GM18511 (cell line): Measurements from ENCODE around the gene PALLD.

ENCODE experiments used
- ATAC-seq: cut with Tn5 transposase; IDR thresholded peaks from one replicate; pipeline ENCODE4 v1.9.1; 2021; ENCODE audit warnings: mild to moderate bottlenecking, moderate library complexity; ENCODE audit not compliant: unreplicated experiment

PALLD gene

DNA sequence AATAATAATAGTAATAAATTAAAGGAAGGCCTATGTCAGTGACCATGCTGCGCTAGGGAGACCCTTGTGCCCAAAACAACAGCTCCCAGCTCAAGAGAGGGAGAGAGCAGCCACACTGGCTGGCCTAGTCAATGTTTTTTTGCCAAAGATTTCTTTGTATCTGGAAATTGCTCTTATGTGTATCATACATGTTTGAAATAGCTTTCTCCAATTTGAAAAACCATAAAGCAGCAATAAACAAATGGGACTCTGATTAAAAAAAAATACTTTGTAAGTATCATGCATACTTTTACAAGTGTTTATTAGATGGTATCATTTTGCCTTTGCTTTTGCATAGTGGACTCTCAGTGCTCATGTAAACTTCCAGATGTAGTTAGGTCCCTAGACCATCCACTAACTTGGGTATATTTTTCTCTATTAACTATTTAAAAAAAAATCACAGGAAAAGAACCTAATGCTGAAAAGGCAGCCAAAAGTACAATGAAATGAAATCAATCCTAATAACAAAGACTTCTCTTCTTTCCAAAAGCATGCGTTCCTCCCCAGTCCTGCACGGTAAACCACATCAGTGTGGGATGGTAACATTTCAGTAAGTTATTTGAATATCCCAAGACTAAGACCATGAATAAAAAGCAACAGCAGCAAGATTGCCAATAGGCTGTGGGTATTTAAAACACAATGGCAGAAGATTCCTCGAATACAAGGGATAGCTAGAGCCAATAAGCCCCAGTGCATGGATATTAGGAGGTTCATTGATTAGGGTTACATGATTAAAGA lies 117.6 kb downstream of the PALLD start:
- ATAC-seq, result no peak

DNA sequence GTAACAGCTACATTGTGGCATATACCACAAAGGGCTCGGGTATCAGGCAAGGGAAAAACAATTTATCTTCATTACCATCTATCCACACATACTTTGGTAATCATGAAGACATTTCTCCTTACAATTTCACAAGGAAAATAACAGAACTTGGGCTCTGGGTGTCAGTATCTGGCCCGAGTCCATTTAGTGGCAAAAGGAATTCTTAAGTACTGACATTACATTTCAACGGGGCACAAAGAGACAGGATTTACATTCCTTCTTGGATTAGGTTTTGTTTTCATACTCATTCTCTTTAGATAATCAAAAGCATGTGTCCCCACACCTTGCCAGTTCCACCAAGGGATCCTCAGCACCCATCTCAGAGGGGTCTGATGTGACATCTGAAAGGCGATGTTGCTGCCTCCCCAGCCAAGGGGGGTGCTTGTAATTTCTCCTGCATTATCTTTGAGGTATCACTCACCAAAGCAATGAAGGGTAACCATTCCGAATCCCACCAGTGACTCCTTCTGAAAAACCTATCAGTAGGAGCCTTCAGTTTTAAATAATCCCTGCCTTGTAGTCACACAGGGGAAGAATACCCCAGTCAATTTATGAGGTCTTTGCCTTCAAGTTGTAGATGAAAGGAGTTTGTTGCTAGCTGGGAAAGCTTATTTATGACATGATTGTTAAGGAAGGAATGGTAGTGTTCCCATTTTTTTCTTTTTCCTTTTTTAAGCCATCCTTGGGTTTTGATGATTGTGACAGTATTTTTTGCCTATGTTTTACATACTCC lies 118.6 kb downstream of the PALLD start:
- no peak for ATAC-seq

DNA sequence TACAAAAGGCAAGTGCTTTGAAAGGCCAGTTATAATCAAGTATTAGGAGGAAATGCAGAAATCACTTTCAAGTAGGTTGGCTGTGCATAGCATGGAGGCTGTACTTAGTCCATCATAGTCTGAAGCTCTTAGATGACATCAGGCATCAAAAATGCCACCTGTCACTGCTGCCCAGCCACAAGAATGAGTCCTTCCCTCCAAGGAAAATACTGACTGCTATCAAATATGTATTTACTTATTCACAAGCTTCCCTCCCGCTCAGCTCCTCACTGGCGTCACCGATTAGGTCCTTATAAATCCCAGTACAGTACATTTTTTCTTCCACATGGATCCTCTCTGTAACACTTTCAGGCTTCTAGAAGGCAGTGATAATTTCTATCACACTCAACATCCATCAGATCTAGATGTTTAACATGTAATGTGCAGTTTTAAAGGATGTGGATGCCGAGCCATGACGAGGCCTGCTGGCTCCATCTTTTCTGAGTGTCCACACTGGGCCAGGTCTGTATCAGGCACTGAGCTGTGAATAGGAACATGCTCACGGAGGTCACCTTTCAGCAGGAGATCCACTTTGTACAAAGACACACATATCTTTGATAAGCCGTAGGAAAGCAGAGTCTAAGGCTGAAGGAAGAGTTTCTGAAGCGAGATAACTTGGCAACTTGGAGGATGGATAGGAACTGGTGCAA lies 121.9 kb downstream of the PALLD start:
- no peak for ATAC-seq

DNA sequence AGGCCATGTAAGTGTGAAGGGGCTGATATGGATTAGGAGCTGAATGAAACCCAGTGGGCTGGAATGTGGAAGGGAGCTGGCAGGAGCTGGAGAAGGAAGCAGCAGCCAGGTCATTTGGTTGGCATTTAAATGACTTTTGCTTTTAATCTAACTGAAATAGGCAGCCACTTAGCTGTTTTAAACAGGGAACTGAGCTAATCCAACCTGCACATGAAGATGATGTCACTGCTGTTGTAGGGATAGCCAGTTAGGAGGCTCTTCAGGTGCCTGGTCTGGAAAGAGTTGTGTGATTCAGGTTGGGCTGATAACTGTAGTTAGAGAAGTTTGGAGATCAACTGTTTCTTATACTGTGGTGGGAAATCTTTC lies 122.4 kb downstream of the PALLD start:
- no peak for ATAC-seq

DNA sequence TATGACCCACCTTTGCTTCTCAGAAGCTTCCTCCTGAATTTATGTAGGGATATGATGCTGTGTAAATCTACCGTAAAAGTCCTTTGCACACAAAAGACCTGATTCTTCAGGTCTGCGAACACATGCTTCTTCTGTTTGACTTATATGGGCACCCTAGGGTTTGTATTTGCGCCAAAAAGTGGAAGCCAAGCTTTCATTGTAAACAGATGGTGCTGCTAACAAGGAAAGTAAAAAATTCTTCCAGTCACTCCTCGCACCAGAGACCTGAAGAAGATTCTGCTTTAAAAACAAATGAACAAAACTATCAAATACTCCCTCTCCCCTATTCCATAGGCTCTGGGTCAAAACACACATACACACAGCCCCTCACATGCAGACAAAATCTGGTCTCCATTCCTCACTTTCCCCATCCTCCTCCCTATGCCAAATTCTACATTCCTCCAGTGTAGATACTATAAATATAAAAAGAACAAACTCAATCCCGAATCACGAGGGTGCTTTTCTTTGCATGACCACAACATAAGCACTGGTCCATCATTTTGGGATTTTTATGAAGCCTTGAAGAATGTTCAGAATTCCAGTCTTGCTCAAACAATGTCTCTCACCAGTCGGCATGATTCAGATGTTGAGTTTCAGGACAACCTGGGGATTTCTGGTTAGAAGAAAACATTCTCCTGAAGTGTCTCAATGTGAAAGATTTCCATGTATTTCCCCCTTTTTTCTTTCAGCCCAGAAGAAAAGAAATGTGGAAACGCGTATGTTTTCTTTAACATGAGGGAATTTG lies 125.1 kb downstream of the PALLD start:
- ATAC-seq, result no peak

DNA sequence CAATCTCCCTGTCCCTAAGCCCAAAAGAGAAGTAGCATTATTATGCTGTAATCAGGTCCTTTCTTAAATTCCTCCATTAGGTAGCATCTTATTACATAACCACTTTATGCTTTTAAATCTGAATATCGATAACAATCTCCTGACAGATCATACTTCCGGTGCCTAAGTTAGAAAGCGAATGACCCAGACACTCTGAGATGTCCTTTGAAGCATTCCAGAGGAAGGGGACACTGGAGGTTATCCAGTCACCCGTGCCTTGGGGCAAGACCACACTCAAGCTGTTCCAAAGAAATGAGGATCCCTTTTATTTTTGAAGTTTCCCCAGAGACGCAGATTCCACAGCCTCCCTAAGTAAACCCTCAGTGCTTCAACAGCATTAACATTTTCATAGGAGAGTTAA lies 125.7 kb downstream of the PALLD start:
- no peak for ATAC-seq

DNA sequence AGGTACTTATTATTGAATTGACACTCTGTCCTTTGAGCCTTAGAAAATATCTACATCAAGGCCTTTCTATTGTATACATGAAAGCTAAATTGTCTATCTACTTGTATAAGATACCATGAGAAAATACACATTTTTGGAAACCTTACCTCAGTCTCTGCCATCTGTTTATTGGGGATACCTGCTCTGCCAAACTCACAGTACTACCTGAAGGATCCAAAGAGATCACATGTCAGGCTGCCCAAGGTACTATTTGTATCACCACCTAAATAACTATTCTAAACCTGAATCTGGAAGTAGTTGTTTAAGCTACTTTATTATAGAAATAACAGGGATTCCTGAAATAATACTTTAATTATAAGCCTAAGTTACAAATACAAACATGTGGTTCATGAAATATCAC lies 126.2 kb downstream of the PALLD start:
- ATAC-seq, result no peak

DNA sequence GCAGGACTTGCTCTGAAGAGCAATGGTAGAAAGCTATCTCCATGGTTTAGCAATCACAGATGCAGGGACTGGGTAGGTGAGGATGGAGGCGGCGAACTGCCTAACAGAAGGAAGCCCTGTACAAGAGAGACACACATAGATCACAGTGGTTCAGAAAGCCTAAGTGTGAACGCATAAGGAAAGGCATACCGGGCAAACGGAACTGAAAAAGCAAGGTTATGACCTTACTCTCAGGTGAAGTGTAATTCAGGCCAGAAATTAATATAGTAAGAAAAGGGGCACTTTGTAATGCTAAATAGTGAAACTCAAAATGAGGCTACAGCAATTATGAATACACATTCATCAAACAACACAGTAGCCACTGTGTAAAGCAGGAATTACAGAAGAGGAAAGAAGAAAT lies 126.6 kb downstream of the PALLD start:
- ATAC-seq, result no peak

DNA sequence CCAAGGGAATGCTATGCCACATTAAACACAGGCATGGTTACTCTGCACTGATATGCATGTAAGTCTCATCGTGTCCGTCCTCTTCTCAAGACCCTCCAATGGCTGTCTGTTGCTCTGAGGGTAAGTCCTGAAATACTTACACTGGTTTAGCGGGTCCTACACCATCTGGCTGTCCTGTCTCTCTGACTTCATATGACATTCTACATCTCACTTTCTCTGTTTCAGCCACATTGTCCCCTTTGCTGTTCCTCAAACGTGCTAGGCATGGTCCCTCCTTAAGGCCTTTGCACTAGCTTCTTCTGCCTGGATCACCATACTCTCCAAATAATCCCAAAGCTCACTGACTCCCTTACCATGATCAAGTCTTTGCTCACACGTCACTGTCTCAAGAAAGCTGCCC lies 131.4 kb downstream of the PALLD start:
- ATAC-seq, result no peak

DNA sequence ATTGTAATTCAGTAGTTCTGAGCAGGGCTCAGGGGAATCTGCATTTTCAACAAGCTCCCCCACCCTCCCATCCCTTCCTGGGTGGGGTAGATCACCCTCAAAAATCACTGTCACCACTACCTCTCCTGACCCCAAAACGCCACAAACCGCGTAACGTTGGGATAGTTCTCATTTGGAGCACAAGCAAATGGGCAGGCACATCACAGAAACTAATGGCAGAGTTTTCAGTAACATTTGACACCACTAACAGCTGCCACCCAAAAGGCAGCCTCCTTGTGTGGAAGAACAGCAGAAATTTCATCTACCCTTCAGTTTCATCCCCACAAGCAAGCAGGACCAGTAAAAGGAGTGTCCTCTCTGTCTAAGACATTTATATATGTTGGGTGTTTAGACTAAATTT lies 132.7 kb downstream of the PALLD start:
- no peak for ATAC-seq

DNA sequence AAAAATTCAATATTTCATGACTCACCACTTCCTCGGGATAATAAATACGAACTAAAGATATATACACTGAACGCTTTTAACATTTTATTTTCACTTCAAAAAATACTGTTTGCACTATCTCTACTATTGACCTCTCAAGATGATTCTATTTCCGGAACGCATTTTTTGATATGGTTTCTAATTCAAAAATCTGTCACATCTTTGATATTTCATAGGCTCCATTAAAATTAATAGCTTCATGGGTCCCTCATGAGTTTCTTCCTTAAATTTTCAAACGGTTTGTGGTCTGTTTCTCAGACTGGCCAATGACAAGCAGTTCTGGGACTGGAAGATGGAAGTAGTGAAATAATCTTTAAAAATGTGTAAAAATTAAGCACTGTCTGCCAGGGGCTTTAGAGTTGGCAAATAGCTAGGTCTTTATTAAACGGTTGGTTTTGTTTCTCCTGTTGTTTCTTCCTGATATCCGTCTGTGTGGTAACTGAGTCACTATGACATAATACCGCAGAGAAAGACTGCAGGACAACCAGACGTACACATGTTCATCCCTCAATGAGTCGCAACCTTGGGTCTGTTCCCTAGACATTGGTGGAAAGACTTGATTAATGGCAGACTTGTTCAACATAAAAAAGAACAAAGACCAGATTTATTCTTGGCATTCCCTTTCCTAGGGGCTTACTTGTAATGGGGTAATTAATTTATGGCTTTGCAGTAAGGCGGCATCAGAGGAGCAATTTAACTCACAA lies 133.8 kb downstream of the PALLD start:
- no peak for ATAC-seq

DNA sequence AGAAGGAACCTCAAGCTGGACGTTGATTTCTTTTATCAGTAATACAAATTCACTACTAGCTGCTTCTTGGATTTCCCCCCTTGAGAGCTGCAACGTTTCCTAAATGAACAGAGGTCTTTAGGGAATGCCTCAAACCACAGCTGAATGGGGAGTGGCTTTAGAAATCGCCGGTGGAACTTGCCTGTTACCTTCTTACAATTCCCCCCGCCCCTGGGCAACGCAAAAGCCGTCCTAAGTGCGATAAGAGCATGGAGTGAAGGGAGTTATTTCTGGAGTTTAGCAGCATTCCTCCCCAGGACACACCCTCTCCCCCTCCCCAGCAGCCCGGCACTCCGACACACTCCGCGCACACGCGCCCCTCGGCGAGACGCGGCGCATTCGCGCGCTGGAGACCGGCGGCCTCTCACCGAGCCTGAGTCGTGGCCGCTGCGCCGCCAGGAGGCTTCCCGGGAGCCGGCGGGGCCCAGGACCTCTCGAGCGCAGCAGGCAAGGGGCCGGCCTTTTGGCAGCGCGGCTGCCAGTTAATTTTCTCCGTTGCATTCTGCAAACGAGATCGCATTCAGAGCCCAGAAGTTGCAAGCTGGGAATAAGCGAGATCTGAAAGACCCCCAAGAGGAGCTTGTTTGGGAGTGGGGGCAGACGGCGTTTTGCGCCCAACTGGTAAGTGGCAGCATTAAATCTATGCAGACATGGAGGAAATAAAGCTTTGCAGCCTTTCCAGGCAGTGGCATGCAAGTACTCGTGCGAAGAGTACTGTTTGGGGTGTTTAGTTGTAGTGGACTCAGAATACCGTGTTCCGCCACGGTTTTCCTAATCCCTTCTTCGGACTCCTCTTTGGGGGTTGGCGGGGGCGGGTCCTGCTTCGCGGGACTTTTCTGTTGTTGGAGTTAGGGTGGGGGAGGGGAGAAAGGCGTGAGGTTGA lies 134.7 kb downstream of the PALLD start:
- ATAC-seq, result no peak

DNA sequence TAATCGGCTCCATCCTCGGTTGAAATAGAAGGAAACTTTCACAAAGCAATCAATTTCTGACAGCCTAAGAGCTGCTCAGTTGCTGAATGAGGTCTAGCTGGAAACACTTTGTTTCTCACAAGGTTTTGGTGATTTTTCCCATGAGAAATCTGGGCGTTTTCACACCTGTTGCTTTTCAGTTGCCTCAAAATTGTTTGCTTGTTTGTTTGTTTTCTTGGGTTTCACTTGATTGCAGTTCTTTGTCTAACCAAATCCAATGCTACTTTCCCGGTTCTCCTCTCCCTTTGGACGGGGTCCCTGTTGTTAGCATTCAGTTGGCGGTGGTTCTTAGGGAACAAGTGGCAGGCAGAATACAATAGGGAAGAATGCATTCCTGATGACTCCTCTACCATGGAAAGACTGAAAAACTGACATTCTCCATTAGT lies 135.5 kb downstream of the PALLD start:
- ATAC-seq, result no peak

DNA sequence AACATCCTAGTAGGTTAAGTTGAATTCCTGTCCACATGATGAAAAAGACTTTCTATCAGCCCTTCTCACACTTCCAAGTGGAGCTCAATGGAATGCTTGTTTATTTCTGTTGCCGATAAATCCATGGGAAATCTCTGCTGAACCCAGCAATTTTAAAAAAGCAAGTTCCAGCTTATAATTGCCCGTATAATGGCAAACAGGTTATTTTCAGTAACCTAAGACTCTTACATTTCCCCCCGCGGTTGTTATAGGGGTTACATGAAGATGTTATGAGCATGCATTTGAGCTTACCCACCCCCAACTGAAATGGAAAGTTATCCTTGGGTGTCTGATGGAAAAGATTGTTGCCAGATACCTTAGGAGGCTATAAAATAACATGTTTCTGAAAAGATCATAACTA lies 136.2 kb downstream of the PALLD start:
- no peak for ATAC-seq

DNA sequence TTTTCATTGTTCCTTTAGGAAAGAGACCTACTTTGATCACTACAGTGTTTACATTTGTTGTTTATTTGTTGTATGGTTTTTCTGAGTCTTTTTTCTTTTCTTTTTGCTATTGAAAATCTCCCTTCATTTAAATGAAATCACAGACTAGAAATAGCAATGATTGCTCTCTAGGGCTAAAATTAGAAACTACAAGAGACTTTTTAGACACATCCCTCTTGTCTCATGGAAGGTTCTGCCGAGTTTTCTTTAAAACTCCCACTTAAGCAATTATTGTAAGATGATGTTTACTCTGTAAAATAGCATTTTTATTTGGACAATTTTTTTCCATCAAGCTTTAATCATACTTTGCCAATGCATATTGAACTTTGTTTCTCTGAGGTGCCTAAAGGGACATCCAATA lies 136.6 kb downstream of the PALLD start:
- no peak for ATAC-seq

DNA sequence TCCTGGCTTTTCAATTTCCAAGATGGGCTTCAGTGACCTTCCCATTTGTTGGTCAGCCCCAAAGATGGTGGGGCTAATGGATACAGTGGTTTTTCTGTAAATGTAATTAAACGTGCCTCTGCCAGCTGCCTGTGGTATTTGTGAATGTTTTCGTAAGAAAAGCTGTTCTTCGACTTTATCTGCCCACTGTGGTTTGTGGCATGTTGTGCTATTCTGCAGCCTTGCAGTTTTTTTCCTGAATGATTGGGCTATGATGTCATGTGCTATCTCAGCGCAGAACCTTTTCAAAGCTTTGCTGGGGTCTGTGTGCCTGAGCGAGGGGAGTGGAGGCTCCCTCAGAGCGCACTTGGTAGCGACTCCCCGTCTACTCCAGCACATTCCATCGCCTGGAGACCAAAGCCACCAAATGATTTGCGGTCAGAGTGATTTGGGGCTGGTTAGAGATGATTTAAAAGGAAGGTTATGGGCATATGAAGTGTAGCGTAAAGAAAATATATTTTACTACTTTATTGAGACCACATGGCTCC lies 137.5 kb downstream of the PALLD start:
- no peak for ATAC-seq

DNA sequence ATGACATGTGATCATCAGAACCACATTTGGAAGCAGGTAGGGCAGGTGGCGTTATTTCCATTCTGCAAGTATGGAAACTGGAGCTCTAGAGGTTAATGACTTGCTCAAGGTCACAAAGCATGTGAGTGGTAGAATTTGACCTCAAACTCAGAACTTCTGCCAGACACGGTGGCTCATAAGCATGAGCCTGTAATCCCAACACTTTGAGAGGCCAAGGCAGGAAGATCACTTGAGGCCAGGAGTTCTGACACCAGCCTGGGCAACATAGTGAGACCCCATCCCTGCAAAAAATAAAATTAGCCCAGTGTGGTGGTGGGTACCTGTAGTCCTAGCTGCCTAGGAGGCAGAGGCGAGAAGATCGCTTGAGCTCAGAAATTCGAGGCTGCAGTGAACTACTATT lies 139.2 kb downstream of the PALLD start:
- no peak for ATAC-seq

DNA sequence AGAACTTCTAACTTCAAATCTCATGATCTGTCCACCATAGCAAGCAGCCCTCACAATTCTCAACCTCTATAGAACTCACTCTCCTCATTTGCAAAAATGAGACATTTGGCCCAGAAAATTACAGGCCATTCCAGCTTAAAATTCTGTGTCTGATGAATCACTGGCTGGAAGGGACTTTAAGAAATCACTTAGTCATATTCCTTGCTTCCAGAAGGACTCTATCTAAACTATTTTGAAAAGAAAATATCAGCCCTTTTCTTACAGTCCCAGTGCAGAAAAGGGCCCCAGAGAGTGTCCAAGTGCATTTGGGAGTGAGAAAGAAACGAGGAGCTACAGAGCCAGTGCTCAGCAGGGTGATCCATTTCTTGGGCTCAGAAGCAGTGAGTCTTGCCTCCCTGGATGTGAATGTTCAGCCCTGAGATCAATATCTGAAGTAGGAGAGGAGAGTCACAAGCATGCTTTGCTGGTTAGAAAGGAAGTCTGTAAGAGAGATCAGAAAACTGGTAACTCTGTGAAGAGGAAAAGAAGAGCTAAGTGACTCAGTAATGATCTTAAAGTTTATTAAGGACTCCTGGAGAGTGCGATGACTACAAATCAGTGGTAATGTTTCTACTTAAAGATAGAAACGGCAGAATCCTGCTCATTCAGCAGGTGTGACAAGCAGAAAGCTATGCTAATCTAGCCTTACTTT lies 139.8 kb downstream of the PALLD start:
- no peak for ATAC-seq
